ENCODE data around the gene RAB11B. TPM values are rescaled to one million over a fixed set of nuclear protein-coding genes. Genes with fewer than 3 reads are reported as not detected.

Gene RAB11B
- total and polyA plus RNA-seq, 2 of the 13 experiments (the other 11 are each of a cell fraction or from before 2014, with no cell fraction given): 6.0 to 28.4 TPM

GRCh38 chr19:8421484-8422461 lies 31.6 kb downstream of the RAB11B start (continued):
- TF ChIP-seq EP300 (IDR thresholded peaks at IDR 0.05; ENCODE audit: low read depth in 2 of 2, low read length in 2 of 2): 0 out of 4 replicates have a peak, but pooled peaks of 1 of the 2 experiments have one; percentile 14
- TF ChIP-seq EP300 (CRISPR knock-in tag; IDR thresholded peaks at IDR 0.05; ENCODE audit: borderline replicate concordance): no peak
- no peak for TF ChIP-seq RELA (CRISPR knock-in tag; IDR thresholded peaks at IDR 0.05)
- peak; percentile 61; the same call in 1 of the 2 replicates for TF ChIP-seq ZNF567 (CRISPR knock-in tag; IDR thresholded peaks at IDR 0.05; ENCODE audit: borderline replicate concordance)
- no peak for TF ChIP-seq PATZ1 (CRISPR knock-in tag; IDR thresholded peaks at IDR 0.05)
- peak; percentile 53; the same call in 1 of the 2 replicates for TF ChIP-seq NCOR1 (IDR thresholded peaks at IDR 0.05; ENCODE audit: borderline replicate concordance, low read length)
- TF ChIP-seq TOE1 (CRISPR knock-in tag; IDR thresholded peaks at IDR 0.05): no peak
- TF ChIP-seq THYN1 (CRISPR knock-in tag; IDR thresholded peaks at IDR 0.05; ENCODE audit: borderline replicate concordance, low read depth): 0 out of 2 replicates have a peak, but pooled peaks have one; percentile 51
- TF ChIP-seq ZNF232 (CRISPR knock-in tag; IDR thresholded peaks at IDR 0.05; ENCODE audit: borderline replicate concordance): peak; percentile 62; the same call in 1 of the 2 replicates
- TF ChIP-seq ZNF724P (CRISPR knock-in tag; IDR thresholded peaks at IDR 0.05; ENCODE audit: borderline replicate concordance): no peak
- TF ChIP-seq SIX1 (CRISPR knock-in tag; IDR thresholded peaks at IDR 0.05; ENCODE audit: borderline replicate concordance): no peak
- peak; percentile 11; the same call in 1 of the 2 replicates for TF ChIP-seq MAX (IDR thresholded peaks at IDR 0.05)
- TF ChIP-seq PHF21A (CRISPR knock-in tag; IDR thresholded peaks at IDR 0.05): 0 out of 2 replicates have a peak, but pooled peaks have one; percentile 50
- peak; percentile 28; the same call in 1 of the 2 replicates for TF ChIP-seq ZNF768 (CRISPR knock-in tag; IDR thresholded peaks at IDR 0.05)
- TF ChIP-seq MTA1 (CRISPR knock-in tag; IDR thresholded peaks at IDR 0.05; ENCODE audit: borderline replicate concordance): peak; percentile 96
- TF ChIP-seq NR2F6 (IDR thresholded peaks at IDR 0.05): peak; percentile 82
- TF ChIP-seq NR2F6 (CRISPR knock-in tag; IDR thresholded peaks at IDR 0.05): peak; percentile 82
- TF ChIP-seq HNRNPK (IDR thresholded peaks at IDR 0.05; ENCODE audit: low read depth, low read length, poor library complexity, severe bottlenecking): no peak
- TF ChIP-seq SOX5 (CRISPR knock-in tag; IDR thresholded peaks at IDR 0.05; ENCODE audit: borderline replicate concordance): peak; percentile 41; the same call in 1 of the 2 replicates
- no peak for TF ChIP-seq BCL6 (CRISPR knock-in tag; IDR thresholded peaks at IDR 0.05)
- peak; percentile 92 for TF ChIP-seq ZNF362 (CRISPR knock-in tag; IDR thresholded peaks at IDR 0.05; ENCODE audit: borderline replicate concordance)
- peak; percentile 53 for TF ChIP-seq POLR2G (IDR thresholded peaks at IDR 0.05; ENCODE audit: low read depth, low read length)
- TF ChIP-seq AGO2 (optimal IDR thresholded peaks at IDR 0.05; ENCODE audit: low read depth, low read length): no peak
- TF ChIP-seq ZNF350 (CRISPR knock-in tag; IDR thresholded peaks at IDR 0.05; ENCODE audit: borderline replicate concordance, low read depth): 0 out of 2 replicates have a peak, but pooled peaks have one; percentile 36
- TF ChIP-seq CBX5 (CRISPR knock-in tag; IDR thresholded peaks at IDR 0.05; ENCODE audit: borderline replicate concordance): 0 out of 2 replicates have a peak, but pooled peaks have one; percentile 14
- TF ChIP-seq ZNF556 (CRISPR knock-in tag; IDR thresholded peaks at IDR 0.05; ENCODE audit: borderline replicate concordance): peak; percentile 36; the same call in 1 of the 2 replicates
- TF ChIP-seq ZBTB7B (CRISPR knock-in tag; IDR thresholded peaks at IDR 0.05): 0 out of 2 replicates have a peak, but pooled peaks have one; percentile 31
